HepG2 (cell line): ENCODE data around the gene MYL6. TPM values are rescaled to one million over a fixed set of nuclear protein-coding genes. Genes with fewer than 3 reads are reported as not detected.

Source experiments
- AHR ChIP-seq: IDR thresholded peaks from 2 replicates; pipeline ENCODE4 v1.6.1; 2018; ENCODE audit warnings: missing genetic modification reagents, missing compliant biosample characterization
- CENPT ChIP-seq: sonication (generic); formaldehyde crosslinking; IDR thresholded peaks from 2 replicates; pipeline ENCODE4 v1.8.0; 2022; ENCODE audit warnings: low read depth, mild to moderate bottlenecking, moderate library complexity, missing genetic modification reagents
- ELF1 ChIP-seq: sonication (generic); formaldehyde crosslinking; IDR thresholded peaks from 2 replicates; pipeline ENCODE4 v1.4.0; 2020; ENCODE audit warnings: missing genetic modification reagents
- KAT8 ChIP-seq: IDR thresholded peaks from 2 replicates; pipeline ENCODE4 v1.6.1; 2016; ENCODE audit warnings: missing genetic modification reagents, missing compliant biosample characterization
- KDM5A ChIP-seq: fragments of 200-600 bp; sonication (generic); IDR thresholded peaks from 2 replicates; pipeline ENCODE4 v1.7.0; 2018; ENCODE audit warnings: antibody characterized with exemption, mild to moderate bottlenecking, low read length, borderline replicate concordance
- SRSF9 ChIP-seq: fragments of 200-400 bp; formaldehyde crosslinking; IDR thresholded peaks from 2 replicates; pipeline ENCODE4 v1.6.1; 2018; ENCODE audit warnings: borderline replicate concordance, mild to moderate bottlenecking, low read depth, low read length; ENCODE audit not compliant: insufficient read depth, poor library complexity, severe bottlenecking
- TCF7L2 ChIP-seq: IDR thresholded peaks from 2 replicates; pipeline ENCODE4 v1.6.1; 2011; ENCODE audit warnings: mild to moderate bottlenecking, low read depth, low read length, moderate library complexity
- ZMYM2 ChIP-seq: sonication (generic); formaldehyde crosslinking; IDR thresholded peaks from 2 replicates; pipeline ENCODE4 v1.8.0; 2022; ENCODE audit warnings: mild to moderate bottlenecking, missing genetic modification reagents
- ZNF766 ChIP-seq: sonication (generic); formaldehyde crosslinking; IDR thresholded peaks from 2 replicates; pipeline ENCODE4 v1.5.0; 2020; ENCODE audit warnings: missing genetic modification reagents, borderline replicate concordance
- ZSCAN12 ChIP-seq: sonication (generic); formaldehyde crosslinking; IDR thresholded peaks from 2 replicates; pipeline ENCODE4 v1.9.0; 2021; ENCODE audit warnings: mild to moderate bottlenecking, missing genetic modification reagents
- polyA plus RNA-seq, 8 experiments: library from polyadenylated mRNA; depleted of rRNA in 3 of 8; stranded (reverse) in 7 of 8; unstranded in 1 of 8; fragments of >200 nt; fragmentation: Illumina TruSeq in 4 of 8; extraction: Trizol in 4 of 8; gene quantifications; 2 replicates each; pipeline versions ENCODE4 v1.2.1 to v1.2.3, GENCODE V29; 2011 to 2016; ENCODE audit warnings: low read depth in 4 of 8, missing spikeins in 1 of 8, mixed read lengths in 1 of 8; ENCODE audit not compliant: insufficient read depth in 1 of 8
- total RNA-seq, 5 experiments: library from RNA; depleted of rRNA; stranded (reverse); fragments of >200 nt; fragmentation: Illumina TruSeq; extraction: Trizol; gene quantifications; 2 replicates each; pipeline ENCODE4 v1.2.3, GENCODE V29; 2016; ENCODE audit warnings: low read depth in 1 of 5
- TF ChIP-seq, protein P1 (sequence below), 2 experiments: fragments of 450-650 bp in 1 of 2; sonication (generic) in 1 of 2; formaldehyde crosslinking in 1 of 2; IDR thresholded peaks; 2 replicates each; pipeline versions ENCODE4 v1.6.1 to v1.8.0; 2016 to 2022; ENCODE audit warnings: antibody characterized with exemption in 1 of 2, mild to moderate bottlenecking in 1 of 2, missing genetic modification reagents in 1 of 2
- TF ChIP-seq, protein P2 (sequence below): IDR thresholded peaks from 2 replicates; pipeline ENCODE4 v1.6.1; 2016
- TF ChIP-seq, protein P3 (sequence below): sonication (generic); formaldehyde crosslinking; conservative IDR thresholded peaks from 2 replicates; pipeline ENCODE4 v1.4.0; 2020; ENCODE audit warnings: missing genetic modification reagents
- TF ChIP-seq, protein P4 (sequence below): sonication (generic); formaldehyde crosslinking; IDR thresholded peaks from 2 replicates; pipeline ENCODE4 v1.4.0; 2020; ENCODE audit warnings: mild to moderate bottlenecking, missing genetic modification reagents

The MYL6 gene
- total and polyA plus RNA-seq, 2 of the 13 experiments (the other 11 are each of a cell fraction or from before 2014, with no cell fraction given), result 1,127 to 1,192 TPM

DNA sequence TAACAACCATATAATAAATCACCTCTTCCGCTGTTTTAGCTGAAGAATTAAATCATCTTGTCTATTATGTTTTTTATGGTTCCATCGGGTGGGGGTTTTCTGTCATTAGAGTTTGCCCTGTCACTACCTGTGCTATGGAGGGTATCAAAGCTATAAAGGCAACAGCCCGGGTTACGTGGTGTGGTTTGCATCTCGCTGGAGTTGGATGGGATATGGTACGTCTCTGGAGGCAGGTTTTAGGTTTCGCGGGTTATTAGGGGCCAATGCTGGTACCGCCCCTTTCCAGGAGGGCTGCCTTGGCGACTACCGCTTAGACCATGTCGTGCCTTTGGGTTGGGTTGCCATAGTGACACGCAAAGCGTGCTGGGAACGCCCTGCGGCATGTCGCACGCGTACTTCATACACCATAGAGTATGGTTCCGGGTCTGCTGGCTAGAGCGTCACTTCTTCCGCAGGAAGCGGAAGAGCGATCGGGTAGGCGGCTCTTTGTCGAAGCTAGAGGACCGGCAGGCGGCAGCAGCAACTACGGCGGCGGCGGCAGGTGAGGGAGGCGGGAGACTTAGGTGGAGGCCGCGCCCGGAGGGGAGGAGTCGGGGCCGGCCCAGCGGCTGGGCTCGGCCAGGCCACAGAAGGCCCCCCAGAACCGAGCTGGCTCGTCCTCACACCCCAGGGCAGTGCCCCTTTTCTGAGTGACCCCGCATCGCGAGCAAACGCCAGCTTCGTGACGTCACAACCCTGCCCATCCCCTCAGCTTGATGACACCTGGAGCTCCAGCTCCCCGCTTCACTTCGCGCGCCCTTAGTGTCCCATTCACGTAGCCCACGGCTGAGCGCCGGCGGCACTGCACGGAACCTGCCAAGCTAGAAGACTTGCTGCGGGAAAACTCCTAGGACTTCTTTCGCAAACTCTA, 40.1 kb upstream of the MYL6 start, which contains the start of gene ZC3H10 (continued):
- peak; percentile 66; the same call in 1 of the 2 replicates for TF ChIP-seq ZNF766 (CRISPR knock-in tag)
- TF ChIP-seq TCF7L2, result no peak
- no peak for TF ChIP-seq CENPT (CRISPR knock-in tag)
- TF ChIP-seq, protein P1, sequence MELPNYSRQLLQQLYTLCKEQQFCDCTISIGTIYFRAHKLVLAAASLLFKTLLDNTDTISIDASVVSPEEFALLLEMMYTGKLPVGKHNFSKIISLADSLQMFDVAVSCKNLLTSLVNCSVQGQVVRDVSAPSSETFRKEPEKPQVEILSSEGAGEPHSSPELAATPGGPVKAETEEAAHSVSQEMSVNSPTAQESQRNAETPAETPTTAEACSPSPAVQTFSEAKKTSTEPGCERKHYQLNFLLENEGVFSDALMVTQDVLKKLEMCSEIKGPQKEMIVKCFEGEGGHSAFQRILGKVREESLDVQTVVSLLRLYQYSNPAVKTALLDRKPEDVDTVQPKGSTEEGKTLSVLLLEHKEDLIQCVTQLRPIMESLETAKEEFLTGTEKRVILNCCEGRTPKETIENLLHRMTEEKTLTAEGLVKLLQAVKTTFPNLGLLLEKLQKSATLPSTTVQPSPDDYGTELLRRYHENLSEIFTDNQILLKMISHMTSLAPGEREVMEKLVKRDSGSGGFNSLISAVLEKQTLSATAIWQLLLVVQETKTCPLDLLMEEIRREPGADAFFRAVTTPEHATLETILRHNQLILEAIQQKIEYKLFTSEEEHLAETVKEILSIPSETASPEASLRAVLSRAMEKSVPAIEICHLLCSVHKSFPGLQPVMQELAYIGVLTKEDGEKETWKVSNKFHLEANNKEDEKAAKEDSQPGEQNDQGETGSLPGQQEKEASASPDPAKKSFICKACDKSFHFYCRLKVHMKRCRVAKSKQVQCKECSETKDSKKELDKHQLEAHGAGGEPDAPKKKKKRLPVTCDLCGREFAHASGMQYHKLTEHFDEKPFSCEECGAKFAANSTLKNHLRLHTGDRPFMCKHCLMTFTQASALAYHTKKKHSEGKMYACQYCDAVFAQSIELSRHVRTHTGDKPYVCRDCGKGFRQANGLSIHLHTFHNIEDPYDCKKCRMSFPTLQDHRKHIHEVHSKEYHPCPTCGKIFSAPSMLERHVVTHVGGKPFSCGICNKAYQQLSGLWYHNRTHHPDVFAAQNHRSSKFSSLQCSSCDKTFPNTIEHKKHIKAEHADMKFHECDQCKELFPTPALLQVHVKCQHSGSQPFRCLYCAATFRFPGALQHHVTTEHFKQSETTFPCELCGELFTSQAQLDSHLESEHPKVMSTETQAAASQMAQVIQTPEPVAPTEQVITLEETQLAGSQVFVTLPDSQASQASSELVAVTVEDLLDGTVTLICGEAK (IDR thresholded peaks at IDR 0.05), result peak; percentile 82
- TF ChIP-seq, protein P1 (CRISPR knock-in tag; IDR thresholded peaks at IDR 0.05), result peak; percentile 63
- TF ChIP-seq KDM5A, result no peak
- no peak for TF ChIP-seq SRSF9
- peak; percentile 98 for TF ChIP-seq KAT8 (CRISPR knock-in tag)
- TF ChIP-seq, protein P2, sequence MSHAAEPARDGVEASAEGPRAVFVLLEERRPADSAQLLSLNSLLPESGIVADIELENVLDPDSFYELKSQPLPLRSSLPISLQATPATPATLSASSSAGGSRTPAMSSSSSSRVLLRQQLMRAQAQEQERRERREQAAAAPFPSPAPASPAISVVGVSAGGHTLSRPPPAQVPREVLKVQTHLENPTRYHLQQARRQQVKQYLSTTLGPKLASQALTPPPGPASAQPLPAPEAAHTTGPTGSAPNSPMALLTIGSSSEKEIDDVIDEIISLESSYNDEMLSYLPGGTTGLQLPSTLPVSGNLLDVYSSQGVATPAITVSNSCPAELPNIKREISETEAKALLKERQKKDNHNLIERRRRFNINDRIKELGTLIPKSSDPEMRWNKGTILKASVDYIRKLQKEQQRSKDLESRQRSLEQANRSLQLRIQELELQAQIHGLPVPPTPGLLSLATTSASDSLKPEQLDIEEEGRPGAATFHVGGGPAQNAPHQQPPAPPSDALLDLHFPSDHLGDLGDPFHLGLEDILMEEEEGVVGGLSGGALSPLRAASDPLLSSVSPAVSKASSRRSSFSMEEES (CRISPR knock-in tag), result no peak; the same call in 1 of the 2 replicates
- no peak for TF ChIP-seq ZSCAN12 (CRISPR knock-in tag)
- TF ChIP-seq AHR (CRISPR knock-in tag), result peak; percentile 81; the same call in 1 of the 2 replicates
- TF ChIP-seq, protein P3, sequence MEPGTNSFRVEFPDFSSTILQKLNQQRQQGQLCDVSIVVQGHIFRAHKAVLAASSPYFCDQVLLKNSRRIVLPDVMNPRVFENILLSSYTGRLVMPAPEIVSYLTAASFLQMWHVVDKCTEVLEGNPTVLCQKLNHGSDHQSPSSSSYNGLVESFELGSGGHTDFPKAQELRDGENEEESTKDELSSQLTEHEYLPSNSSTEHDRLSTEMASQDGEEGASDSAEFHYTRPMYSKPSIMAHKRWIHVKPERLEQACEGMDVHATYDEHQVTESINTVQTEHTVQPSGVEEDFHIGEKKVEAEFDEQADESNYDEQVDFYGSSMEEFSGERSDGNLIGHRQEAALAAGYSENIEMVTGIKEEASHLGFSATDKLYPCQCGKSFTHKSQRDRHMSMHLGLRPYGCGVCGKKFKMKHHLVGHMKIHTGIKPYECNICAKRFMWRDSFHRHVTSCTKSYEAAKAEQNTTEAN (CRISPR knock-in tag), result no peak; the same call in 1 of the 2 replicates
- peak; percentile 99 for TF ChIP-seq ELF1
- TF ChIP-seq ZMYM2 (CRISPR knock-in tag), result no peak
- TF ChIP-seq, protein P4, sequence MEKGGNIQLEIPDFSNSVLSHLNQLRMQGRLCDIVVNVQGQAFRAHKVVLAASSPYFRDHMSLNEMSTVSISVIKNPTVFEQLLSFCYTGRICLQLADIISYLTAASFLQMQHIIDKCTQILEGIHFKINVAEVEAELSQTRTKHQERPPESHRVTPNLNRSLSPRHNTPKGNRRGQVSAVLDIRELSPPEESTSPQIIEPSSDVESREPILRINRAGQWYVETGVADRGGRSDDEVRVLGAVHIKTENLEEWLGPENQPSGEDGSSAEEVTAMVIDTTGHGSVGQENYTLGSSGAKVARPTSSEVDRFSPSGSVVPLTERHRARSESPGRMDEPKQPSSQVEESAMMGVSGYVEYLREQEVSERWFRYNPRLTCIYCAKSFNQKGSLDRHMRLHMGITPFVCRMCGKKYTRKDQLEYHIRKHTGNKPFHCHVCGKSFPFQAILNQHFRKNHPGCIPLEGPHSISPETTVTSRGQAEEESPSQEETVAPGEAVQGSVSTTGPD (CRISPR knock-in tag), result no peak
